ENCODE results near the gene CCDC28B.

The CCDC28B gene

GRCh38 chr1:32221980-32222755 lies 21.8 kb downstream of the CCDC28B start, which contains the start of the genes EIF3I and TMEM234:
Gene EIF3I, plus strand, starts transcription at chr1:32222407. Its CDS starts 35 bp downstream, at chr1:32222442.
Gene TMEM234, minus strand, starts transcription at chr1:32222353. Its CDS starts 31 bp downstream, at chr1:32222322.
- H3K9me3 ChIP-seq (ENCODE audit: control insufficient read depth, insufficient read depth, low read length), result no peaks in the 10 kb centered on the region
- H3K36me3 ChIP-seq (ENCODE audit: control insufficient read depth, insufficient read depth, low read length), result peaks cover 9% of the 10 kb centered on the region
- no peaks in the 10 kb centered on the region for H3K27me3 ChIP-seq (ENCODE audit: control insufficient read depth, insufficient read depth, low read length)
- peak; percentile 87 for DNase-seq (ENCODE audit: low read depth, low spot score)
- WGBS (ENCODE audit: insufficient coverage, insufficient read length), result no CpG with 5 or more reads among the region's 46 CpGs
- H3K4me1 ChIP-seq (ENCODE audit: control insufficient read depth, insufficient read depth, low read length), result no peaks in the 10 kb centered on the region
- no peak within 1 kb of the TSS for H3K27ac ChIP-seq (ENCODE audit: low read length)
- H3K4me3 ChIP-seq (ENCODE audit: low read length), result peak within 1 kb of the TSS; percentile 92

- no CpG with 5 or more reads among the region's 3 CpGs for WGBS (ENCODE audit: insufficient coverage, insufficient read length)
- Histone ChIP-seq H3K27me3 (ENCODE audit: control insufficient read depth, insufficient read depth, low read length) (no peaks in the 10 kb centered on the region), H3K27ac (ENCODE audit: low read length) (no peak overlapping the region), H3K4me1 (ENCODE audit: control insufficient read depth, insufficient read depth, low read length) (no peaks in the 10 kb centered on the region), H3K36me3 (ENCODE audit: control insufficient read depth, insufficient read depth, low read length) (peaks cover 16% of the 10 kb centered on the region), H3K4me3 (ENCODE audit: low read length) (no peak overlapping the region), H3K9me3 (ENCODE audit: control insufficient read depth, insufficient read depth, low read length) (no peaks in the 10 kb centered on the region)
- DNase-seq (ENCODE audit: low read depth, low spot score), result no peak
Observed at GRCh38 chr1:32223683-32224082, 23.3 kb downstream of the CCDC28B start.

DNA sequence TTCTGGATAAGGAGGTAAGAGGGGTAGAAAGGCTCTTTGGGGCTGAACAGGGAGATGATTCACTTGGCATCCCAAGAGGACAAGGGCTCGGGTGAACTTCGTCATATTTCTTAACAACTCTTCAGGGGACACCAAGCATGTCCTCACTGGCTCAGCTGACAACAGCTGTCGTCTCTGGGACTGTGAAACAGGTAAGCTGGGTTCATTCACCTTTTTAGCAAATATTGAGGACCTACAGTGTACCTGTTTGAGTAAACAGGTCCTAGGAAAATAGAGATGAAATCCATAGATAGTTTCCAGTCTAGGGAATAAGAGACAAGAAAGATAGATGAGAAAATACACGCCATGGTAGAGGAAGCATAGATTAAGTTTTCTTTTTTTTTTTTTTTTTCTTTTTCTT lies 23.9 kb downstream of the CCDC28B start:
- peaks cover 20% of the 10 kb centered on the region for H3K36me3 ChIP-seq (ENCODE audit: control insufficient read depth, insufficient read depth, low read length)
- DNase-seq (ENCODE audit: low read depth, low spot score), result no peak
- no CpG with 5 or more reads among the region's 4 CpGs for WGBS (ENCODE audit: insufficient coverage, insufficient read length)
- no peaks in the 10 kb centered on the region for H3K27me3 ChIP-seq (ENCODE audit: control insufficient read depth, insufficient read depth, low read length)
- no peak overlapping the region for H3K27ac ChIP-seq (ENCODE audit: low read length)
- H3K4me1 ChIP-seq (ENCODE audit: control insufficient read depth, insufficient read depth, low read length), result no peaks in the 10 kb centered on the region
- no peaks in the 10 kb centered on the region for H3K9me3 ChIP-seq (ENCODE audit: control insufficient read depth, insufficient read depth, low read length)
- H3K4me3 ChIP-seq (ENCODE audit: low read length), result no peak overlapping the region

DNA sequence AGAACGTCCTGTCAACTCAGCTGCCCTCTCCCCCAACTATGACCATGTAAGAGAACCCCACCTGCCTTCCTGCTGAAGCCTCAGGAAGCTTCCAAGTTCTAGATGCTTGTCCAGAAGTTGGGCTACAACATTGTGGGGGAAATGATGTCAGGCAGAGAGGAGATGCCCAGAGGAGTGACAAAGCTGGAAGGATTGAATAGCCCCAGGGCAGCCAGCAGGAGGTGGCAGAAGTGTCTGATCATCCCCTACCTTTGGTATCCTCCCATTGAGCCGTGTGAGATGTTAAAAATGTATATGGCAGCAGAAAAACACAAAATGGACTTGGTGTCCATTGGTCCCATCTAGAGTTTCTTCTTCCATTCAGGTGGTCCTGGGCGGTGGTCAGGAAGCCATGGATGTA lies 28.4 kb downstream of the CCDC28B start:
- no peak overlapping the region for H3K4me3 ChIP-seq (ENCODE audit: low read length)
- H3K27me3 ChIP-seq (ENCODE audit: control insufficient read depth, insufficient read depth, low read length), result no peaks in the 10 kb centered on the region
- peaks cover 33% of the 10 kb centered on the region for H3K36me3 ChIP-seq (ENCODE audit: control insufficient read depth, insufficient read depth, low read length)
- no peak overlapping the region for H3K27ac ChIP-seq (ENCODE audit: low read length)
- H3K9me3 ChIP-seq (ENCODE audit: control insufficient read depth, insufficient read depth, low read length), result no peaks in the 10 kb centered on the region
- no peak for DNase-seq (ENCODE audit: low read depth, low spot score)
- WGBS (ENCODE audit: insufficient coverage, insufficient read length), result no CpG with 5 or more reads among the region's 3 CpGs
- H3K4me1 ChIP-seq (ENCODE audit: control insufficient read depth, insufficient read depth, low read length), result no peaks in the 10 kb centered on the region

GRCh38 chr1:32231843-32232432 lies 31.5 kb downstream of the CCDC28B start:
- no peak overlapping the region for H3K4me3 ChIP-seq (ENCODE audit: low read length)
- H3K27ac ChIP-seq (ENCODE audit: low read length), result no peak overlapping the region
- H3K4me1 ChIP-seq (ENCODE audit: control insufficient read depth, insufficient read depth, low read length), result no peaks in the 10 kb centered on the region
- WGBS (ENCODE audit: insufficient coverage, insufficient read length), result no CpG with 5 or more reads among the region's 5 CpGs
- H3K36me3 ChIP-seq (ENCODE audit: control insufficient read depth, insufficient read depth, low read length), result peaks cover 23% of the 10 kb centered on the region; the same call in 1 of the 2 replicates
- H3K27me3 ChIP-seq (ENCODE audit: control insufficient read depth, insufficient read depth, low read length), result no peaks in the 10 kb centered on the region
- no peak for DNase-seq (ENCODE audit: low read depth, low spot score)
- no peaks in the 10 kb centered on the region for H3K9me3 ChIP-seq (ENCODE audit: control insufficient read depth, insufficient read depth, low read length)

DNA sequence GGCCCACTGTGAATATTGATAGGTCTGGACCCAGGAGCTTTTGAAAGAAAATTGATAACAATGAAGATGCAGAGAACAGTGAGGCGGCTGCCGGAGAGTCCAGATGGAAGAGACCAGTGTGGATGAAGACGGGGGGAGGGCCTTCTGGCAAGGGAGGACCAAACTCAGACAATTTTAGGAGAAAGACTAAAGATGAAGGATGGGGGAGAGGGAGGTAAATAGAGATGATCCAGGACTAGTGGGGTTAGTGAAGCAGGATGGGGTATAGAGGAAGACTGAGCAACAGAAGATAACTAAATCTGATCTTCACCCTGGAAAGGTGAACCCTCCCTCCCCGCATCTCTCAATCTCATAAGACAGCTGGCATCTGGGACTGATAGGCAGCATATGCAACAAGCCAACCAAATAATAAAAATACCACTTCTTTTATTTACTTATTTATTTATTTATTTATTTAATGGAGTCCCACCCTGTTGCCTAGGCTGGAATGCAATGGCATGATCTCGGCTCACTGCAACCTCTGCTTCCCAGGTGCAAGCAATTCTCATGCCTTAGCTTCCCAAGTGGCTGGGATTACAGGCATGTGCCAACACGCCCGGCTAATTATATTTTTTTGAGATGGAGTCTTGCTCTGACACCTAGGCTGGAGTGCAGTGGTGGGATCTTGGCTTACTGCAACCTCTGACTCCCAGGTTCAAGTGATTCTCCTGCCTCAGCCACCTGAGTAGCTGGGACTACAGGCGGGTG lies 32.3 kb downstream of the CCDC28B start:
- Histone ChIP-seq H3K4me3 (ENCODE audit: low read length) (no peak overlapping the region), H3K4me1 (ENCODE audit: control insufficient read depth, insufficient read depth, low read length) (no peaks in the 10 kb centered on the region), H3K9me3 (ENCODE audit: control insufficient read depth, insufficient read depth, low read length) (no peaks in the 10 kb centered on the region), H3K27me3 (ENCODE audit: control insufficient read depth, insufficient read depth, low read length) (no peaks in the 10 kb centered on the region), H3K36me3 (ENCODE audit: control insufficient read depth, insufficient read depth, low read length) (peaks cover 23% of the 10 kb centered on the region; the same call in 1 of the 2 replicates), H3K27ac (ENCODE audit: low read length) (no peak overlapping the region)
- WGBS (ENCODE audit: insufficient coverage, insufficient read length), result no CpG with 5 or more reads among the region's 8 CpGs
- no peak for DNase-seq (ENCODE audit: low read depth, low spot score)

DNA sequence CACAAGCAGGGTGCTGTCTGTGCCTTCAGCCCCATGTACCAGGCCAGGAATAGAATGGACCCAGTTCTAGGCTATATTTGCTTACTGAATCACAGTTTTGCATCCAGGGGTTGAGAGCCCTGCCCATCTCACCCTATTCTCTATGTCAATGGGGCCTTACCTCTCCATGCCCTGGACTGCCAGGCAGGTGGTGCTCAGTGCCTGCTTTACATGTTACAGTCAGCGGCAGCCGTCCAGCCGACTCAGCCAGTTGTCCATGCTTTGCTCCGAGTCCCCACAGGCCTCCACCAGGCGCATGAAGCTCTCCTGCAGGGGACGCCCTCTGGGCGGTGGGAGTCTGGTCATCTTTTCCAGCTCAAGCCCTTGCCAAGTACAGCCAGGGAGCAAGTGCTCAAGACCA lies 34.4 kb downstream of the CCDC28B start:
- WGBS (ENCODE audit: insufficient coverage, insufficient read length), result no CpG with 5 or more reads among the region's 7 CpGs

DNA sequence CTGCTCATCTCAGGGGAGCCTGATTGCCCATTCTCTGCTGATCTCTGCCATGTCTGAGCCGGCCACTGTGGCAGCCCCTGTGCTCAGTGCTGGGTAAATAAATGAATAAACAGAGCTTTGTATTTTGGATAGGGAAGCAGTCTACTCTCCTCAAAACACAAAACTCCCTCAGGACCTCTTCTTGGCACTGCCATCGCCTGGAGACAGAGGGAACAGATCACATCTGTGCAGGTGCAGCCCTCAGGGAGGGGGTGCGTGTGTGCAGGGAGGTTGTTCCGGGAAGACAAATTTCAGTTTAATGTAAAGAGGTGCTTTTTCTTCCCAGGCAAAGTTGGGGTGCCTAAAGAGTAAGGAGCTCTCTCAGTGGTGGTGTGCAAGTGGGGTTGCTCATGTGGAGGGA lies 38.9 kb downstream of the CCDC28B start:
- no CpG with 5 or more reads among the region's 4 CpGs for WGBS (ENCODE audit: insufficient coverage, insufficient read length)
- Histone ChIP-seq H3K9me3 (ENCODE audit: control insufficient read depth, insufficient read depth, low read length) (no peaks in the 10 kb centered on the region), H3K4me1 (ENCODE audit: control insufficient read depth, insufficient read depth, low read length) (no peaks in the 10 kb centered on the region), H3K27me3 (ENCODE audit: control insufficient read depth, insufficient read depth, low read length) (no peaks in the 10 kb centered on the region), H3K36me3 (ENCODE audit: control insufficient read depth, insufficient read depth, low read length) (no peaks in the 10 kb centered on the region), H3K4me3 (ENCODE audit: low read length) (peak overlapping the region; percentile 71; the same call in 1 of the 2 replicates), H3K27ac (ENCODE audit: low read length) (no peak overlapping the region)
- no peak for DNase-seq (ENCODE audit: low read depth, low spot score)

More for the DNA sequence above, 34.4 kb downstream of the CCDC28B start:
- Histone ChIP-seq H3K27ac (ENCODE audit: low read length) (no peak overlapping the region), H3K27me3 (ENCODE audit: control insufficient read depth, insufficient read depth, low read length) (no peaks in the 10 kb centered on the region), H3K4me3 (ENCODE audit: low read length) (no peak overlapping the region), H3K9me3 (ENCODE audit: control insufficient read depth, insufficient read depth, low read length) (no peaks in the 10 kb centered on the region), H3K4me1 (ENCODE audit: control insufficient read depth, insufficient read depth, low read length) (no peaks in the 10 kb centered on the region), H3K36me3 (ENCODE audit: control insufficient read depth, insufficient read depth, low read length) (peaks cover 12% of the 10 kb centered on the region; the same call in 1 of the 2 replicates)
- DNase-seq (ENCODE audit: low read depth, low spot score), result no peak

GRCh38 chr1:32239790-32240139 lies 39.4 kb downstream of the CCDC28B start:
- Histone ChIP-seq H3K27me3 (ENCODE audit: control insufficient read depth, insufficient read depth, low read length) (no peaks in the 10 kb centered on the region), H3K9me3 (ENCODE audit: control insufficient read depth, insufficient read depth, low read length) (no peaks in the 10 kb centered on the region), H3K4me3 (ENCODE audit: low read length) (peak overlapping the region; percentile 71), H3K36me3 (ENCODE audit: control insufficient read depth, insufficient read depth, low read length) (no peaks in the 10 kb centered on the region), H3K27ac (ENCODE audit: low read length) (no peak overlapping the region), H3K4me1 (ENCODE audit: control insufficient read depth, insufficient read depth, low read length) (no peaks in the 10 kb centered on the region)
- WGBS (ENCODE audit: insufficient coverage, insufficient read length), result no CpG with 5 or more reads among the region's 20 CpGs
- no peak for DNase-seq (ENCODE audit: low read depth, low spot score)

DNA sequence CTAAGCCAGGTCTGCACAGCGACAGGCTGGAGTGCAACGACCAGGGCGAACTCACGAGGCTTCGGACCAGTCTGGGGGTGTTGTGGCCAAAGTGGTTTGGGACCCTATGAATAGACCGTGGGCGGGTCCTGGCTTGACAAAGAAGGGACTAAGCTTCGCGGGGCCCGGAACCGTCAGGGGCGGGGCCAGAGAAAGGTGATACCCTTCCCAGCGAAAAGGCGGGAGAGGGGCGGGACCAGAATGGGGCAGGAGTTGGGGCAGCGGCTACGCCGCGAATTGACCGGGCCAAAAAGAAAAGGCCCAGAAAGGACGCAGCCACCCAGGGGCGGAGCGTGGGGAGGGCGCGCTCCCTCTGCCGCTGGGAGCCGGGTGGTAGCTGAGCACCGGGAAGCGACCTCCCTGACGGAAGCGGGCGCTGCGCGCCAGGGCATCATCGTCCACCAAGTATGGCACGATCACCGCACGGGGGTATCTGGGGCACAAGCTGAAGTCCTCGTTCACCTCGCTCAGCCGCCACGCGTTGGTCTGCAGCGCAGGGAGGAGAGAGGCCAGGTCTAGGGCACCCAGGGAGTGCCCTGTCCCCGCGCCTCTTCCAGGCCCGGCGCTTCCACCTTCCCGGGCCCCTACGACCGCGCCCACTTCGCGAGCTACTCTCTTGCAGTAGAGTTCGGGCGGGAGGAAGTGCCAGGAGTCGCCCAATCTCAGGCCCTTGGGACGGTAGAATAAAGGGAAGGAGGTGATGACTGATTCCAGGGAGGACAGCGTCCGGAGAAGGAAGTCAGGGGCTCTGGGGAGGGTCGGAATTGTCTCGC lies 40.0 kb downstream of the CCDC28B start:
- H3K36me3 ChIP-seq (ENCODE audit: control insufficient read depth, insufficient read depth, low read length), result no peaks in the 10 kb centered on the region
- no peak overlapping the region for H3K27ac ChIP-seq (ENCODE audit: low read length)
- no peaks in the 10 kb centered on the region for H3K4me1 ChIP-seq (ENCODE audit: control insufficient read depth, insufficient read depth, low read length)
- WGBS (ENCODE audit: insufficient coverage, insufficient read length), result no CpG with 5 or more reads among the region's 62 CpGs
- no peaks in the 10 kb centered on the region for H3K27me3 ChIP-seq (ENCODE audit: control insufficient read depth, insufficient read depth, low read length)
- H3K4me3 ChIP-seq (ENCODE audit: low read length), result peak overlapping the region; percentile 71
- DNase-seq (ENCODE audit: low read depth, low spot score), result peak; percentile 87
- no peaks in the 10 kb centered on the region for H3K9me3 ChIP-seq (ENCODE audit: control insufficient read depth, insufficient read depth, low read length)
